ENCODE results near the gene HYAL3.
"Not testable (repeated sequence)": the region's sequence is repeated elsewhere in the genome, so short reads cannot be mapped to it uniquely, and the experiment has no call there.

Gene HYAL3

GRCh38 chr3:50292159-50293078 lies 6.8 kb downstream of the HYAL3 start, which contains the start of gene IFRD2:
IFRD2 (minus strand) TSS chr3:50292429; CDS start chr3:50292274, 155 bp downstream.
- H3K9ac ChIP-seq (ENCODE audit: insufficient read length) = peak within 1 kb of the TSS; percentile 89
- 0 out of 2 replicates have a peak within 1 kb of the TSS, but pooled peaks have one; percentile 31 for H3K27ac ChIP-seq
- peaks cover 14% of the 10 kb centered on the region; the same call in 1 of the 2 replicates for H3K36me3 ChIP-seq (ENCODE audit: insufficient read depth, low read length)
- peak within 1 kb of the TSS; percentile 84 for H3K4me3 ChIP-seq
- TF ChIP-seq FOXP2 (optimal IDR thresholded peaks at IDR 0.05; ENCODE audit: control extremely low read depth, extremely low read length, insufficient read depth) (peak; percentile 41), EZH2 (IDR thresholded peaks at IDR 0.05) (no peak), POLR2AphosphoS5 (IDR thresholded peaks at IDR 0.05; ENCODE audit: borderline replicate concordance, low read depth, low read length) (peak; percentile 76; the same call in 1 of the 2 replicates)
- no peaks in the 10 kb centered on the region for H3K9me3 ChIP-seq (ENCODE audit: low read depth, low read length)
- DNase-seq (ENCODE audit: low read depth, low spot score) = peak; percentile 70

- Histone ChIP-seq H3K9me3 (ENCODE audit: low read depth, low read length) (no peaks in the 10 kb centered on the region), H3K4me3 (no peak overlapping the region), H3K9ac (ENCODE audit: insufficient read length) (no peak overlapping the region), H3K27ac (no peak overlapping the region), H3K36me3 (ENCODE audit: insufficient read depth, low read length) (peaks cover 14% of the 10 kb centered on the region; the same call in 1 of the 2 replicates)
- TF ChIP-seq EZH2 (IDR thresholded peaks at IDR 0.05) = no peak
- TF ChIP-seq POLR2AphosphoS5 (IDR thresholded peaks at IDR 0.05; ENCODE audit: borderline replicate concordance, low read depth, low read length) = no peak
- no peak for TF ChIP-seq FOXP2 (optimal IDR thresholded peaks at IDR 0.05; ENCODE audit: control extremely low read depth, extremely low read length, insufficient read depth)
- no peak for DNase-seq (ENCODE audit: low read depth, low spot score)
Observed at GRCh38 chr3:50290161-50290641, 9.0 kb downstream of the HYAL3 start.

- Histone ChIP-seq H3K4me3 (no peak overlapping the region), H3K9ac (ENCODE audit: insufficient read length) (no peak overlapping the region), H3K9me3 (ENCODE audit: low read depth, low read length) (no peaks in the 10 kb centered on the region), H3K27ac (no peak overlapping the region), H3K36me3 (ENCODE audit: insufficient read depth, low read length) (peaks cover 14% of the 10 kb centered on the region; the same call in 1 of the 2 replicates)
- no peak for DNase-seq (ENCODE audit: low read depth, low spot score)
- no peak for TF ChIP-seq POLR2AphosphoS5 (IDR thresholded peaks at IDR 0.05; ENCODE audit: borderline replicate concordance, low read depth, low read length)
- no peak for TF ChIP-seq EZH2 (IDR thresholded peaks at IDR 0.05)
- no peak for TF ChIP-seq FOXP2 (optimal IDR thresholded peaks at IDR 0.05; ENCODE audit: control extremely low read depth, extremely low read length, insufficient read depth)
Observed at GRCh38 chr3:50289130-50289529, 10.1 kb downstream of the HYAL3 start.

- peaks cover 14% of the 10 kb centered on the region; the same call in 1 of the 2 replicates for H3K36me3 ChIP-seq (ENCODE audit: insufficient read depth, low read length)
- TF ChIP-seq EZH2 (IDR thresholded peaks at IDR 0.05) (no peak), FOXP2 (optimal IDR thresholded peaks at IDR 0.05; ENCODE audit: control extremely low read depth, extremely low read length, insufficient read depth) (no peak), POLR2AphosphoS5 (IDR thresholded peaks at IDR 0.05; ENCODE audit: borderline replicate concordance, low read depth, low read length) (no peak)
- DNase-seq (ENCODE audit: low read depth, low spot score) = no peak
- no peak overlapping the region for H3K27ac ChIP-seq
- no peaks in the 10 kb centered on the region for H3K9me3 ChIP-seq (ENCODE audit: low read depth, low read length)
- H3K4me3 ChIP-seq = no peak overlapping the region
- no peak overlapping the region for H3K9ac ChIP-seq (ENCODE audit: insufficient read length)
Observed at GRCh38 chr3:50288387-50289007, 10.7 kb downstream of the HYAL3 start.

GRCh38 chr3:50287262-50287661 lies 11.9 kb downstream of the HYAL3 start:
- H3K27ac ChIP-seq = no peak overlapping the region
- TF ChIP-seq POLR2AphosphoS5 (IDR thresholded peaks at IDR 0.05; ENCODE audit: borderline replicate concordance, low read depth, low read length) = no peak; the same call in 1 of the 2 replicates
- no peak for TF ChIP-seq FOXP2 (optimal IDR thresholded peaks at IDR 0.05; ENCODE audit: control extremely low read depth, extremely low read length, insufficient read depth)
- no peak for TF ChIP-seq EZH2 (IDR thresholded peaks at IDR 0.05)
- no peak overlapping the region for H3K4me3 ChIP-seq
- peaks cover 14% of the 10 kb centered on the region; the same call in 1 of the 2 replicates for H3K36me3 ChIP-seq (ENCODE audit: insufficient read depth, low read length)
- no peak overlapping the region for H3K9ac ChIP-seq (ENCODE audit: insufficient read length)
- DNase-seq (ENCODE audit: low read depth, low spot score) = no peak
- no peaks in the 10 kb centered on the region for H3K9me3 ChIP-seq (ENCODE audit: low read depth, low read length)

- Histone ChIP-seq H3K9me3 (ENCODE audit: low read depth, low read length) (no peaks in the 10 kb centered on the region), H3K4me3 (no peak overlapping the region), H3K36me3 (ENCODE audit: insufficient read depth, low read length) (peaks cover 14% of the 10 kb centered on the region; the same call in 1 of the 2 replicates), H3K27ac (no peak overlapping the region), H3K9ac (ENCODE audit: insufficient read length) (no peak overlapping the region)
- DNase-seq (ENCODE audit: low read depth, low spot score) = no peak
- TF ChIP-seq EZH2 (IDR thresholded peaks at IDR 0.05) (no peak), POLR2AphosphoS5 (IDR thresholded peaks at IDR 0.05; ENCODE audit: borderline replicate concordance, low read depth, low read length) (peak; percentile 2; the same call in 1 of the 2 replicates), FOXP2 (optimal IDR thresholded peaks at IDR 0.05; ENCODE audit: control extremely low read depth, extremely low read length, insufficient read depth) (no peak)
Observed at GRCh38 chr3:50286322-50287227, 12.6 kb downstream of the HYAL3 start.

GRCh38 chr3:50284121-50284520 lies 15.1 kb downstream of the HYAL3 start:
- not testable (repeated sequence) for H3K36me3 ChIP-seq (ENCODE audit: insufficient read depth, low read length); H3K9me3 ChIP-seq (ENCODE audit: low read depth, low read length); H3K4me3 ChIP-seq; H3K27ac ChIP-seq; H3K9ac ChIP-seq (ENCODE audit: insufficient read length); DNase-seq (ENCODE audit: low read depth, low spot score)
